ENCODE measurements around the gene TLL2. TPM values are rescaled to one million over a fixed set of nuclear protein-coding genes. Genes with fewer than 3 reads are reported as not detected.

Gene TLL2
- total RNA-seq, 4 donors from 2014 or later: 0.40 to 0.62 TPM; not detected in 2

DNA sequence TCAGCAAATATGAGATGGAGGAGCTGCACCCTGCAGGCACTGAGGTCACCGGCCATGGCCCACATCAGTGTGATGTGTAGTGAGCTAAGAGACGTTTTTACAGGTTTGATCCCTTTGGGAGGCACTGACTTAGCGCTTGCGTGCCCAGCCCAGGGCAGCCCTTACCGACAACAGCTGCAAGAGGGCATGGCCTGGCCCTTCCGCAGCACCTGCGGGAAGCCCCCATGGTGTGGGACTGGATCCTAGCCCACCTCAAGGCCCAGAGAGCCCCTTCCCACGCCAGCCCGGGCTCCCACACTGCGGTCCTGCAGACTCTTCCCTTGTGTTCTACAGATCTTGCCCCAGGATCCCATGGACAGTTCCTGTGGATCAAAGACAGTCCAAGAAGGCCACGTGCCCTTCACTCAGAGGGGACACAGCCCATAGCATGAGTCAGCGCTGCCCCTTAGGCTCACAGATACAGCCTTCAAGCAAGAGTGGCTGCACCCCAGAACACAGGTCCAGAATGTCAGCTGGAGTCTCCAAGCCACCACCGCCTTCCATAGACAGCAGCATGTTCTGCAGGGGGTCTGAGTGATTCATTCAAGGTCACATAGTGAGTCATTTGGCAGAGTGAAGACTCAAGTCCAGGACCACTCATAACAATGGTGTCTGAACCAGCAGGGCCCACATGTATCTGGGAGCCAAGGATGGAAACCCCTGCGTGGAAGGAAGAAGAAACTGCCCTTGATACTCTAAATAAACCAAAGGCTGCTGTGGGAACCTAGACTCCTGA lies 25.4 kb downstream of the TLL2 start:
- 57% methylated on average over 1 of the region's 14 CpGs; no CpG with 5 or more reads in 1 of the 2 donors for WGBS, 2 donors
- intact Hi-C loops (cut with DNase I): no loop called here

GRCh38 chr10:96482815-96483588 lies 30.7 kb downstream of the TLL2 start:
- H3K4me3 ChIP-seq: no peak overlapping the region
- 66 to 83% methylated on average over 4 of the region's 4 CpGs for WGBS, 2 donors
- TF ChIP-seq, protein P1, sequence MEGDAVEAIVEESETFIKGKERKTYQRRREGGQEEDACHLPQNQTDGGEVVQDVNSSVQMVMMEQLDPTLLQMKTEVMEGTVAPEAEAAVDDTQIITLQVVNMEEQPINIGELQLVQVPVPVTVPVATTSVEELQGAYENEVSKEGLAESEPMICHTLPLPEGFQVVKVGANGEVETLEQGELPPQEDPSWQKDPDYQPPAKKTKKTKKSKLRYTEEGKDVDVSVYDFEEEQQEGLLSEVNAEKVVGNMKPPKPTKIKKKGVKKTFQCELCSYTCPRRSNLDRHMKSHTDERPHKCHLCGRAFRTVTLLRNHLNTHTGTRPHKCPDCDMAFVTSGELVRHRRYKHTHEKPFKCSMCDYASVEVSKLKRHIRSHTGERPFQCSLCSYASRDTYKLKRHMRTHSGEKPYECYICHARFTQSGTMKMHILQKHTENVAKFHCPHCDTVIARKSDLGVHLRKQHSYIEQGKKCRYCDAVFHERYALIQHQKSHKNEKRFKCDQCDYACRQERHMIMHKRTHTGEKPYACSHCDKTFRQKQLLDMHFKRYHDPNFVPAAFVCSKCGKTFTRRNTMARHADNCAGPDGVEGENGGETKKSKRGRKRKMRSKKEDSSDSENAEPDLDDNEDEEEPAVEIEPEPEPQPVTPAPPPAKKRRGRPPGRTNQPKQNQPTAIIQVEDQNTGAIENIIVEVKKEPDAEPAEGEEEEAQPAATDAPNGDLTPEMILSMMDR (IDR thresholded peaks at IDR 0.05): no peak
- TF ChIP-seq POLR2A (IDR thresholded peaks at IDR 0.05): no peak
- H3K27me3 ChIP-seq: peaks cover 0 to 54% (median 0%) of the 10 kb centered on the region in 4 donors
- intact Hi-C loops (cut with DNase I): no loop called here
- no peaks in the 10 kb centered on the region for H3K36me3 ChIP-seq
- no peak for DNase-seq
- H3K27ac ChIP-seq: no peak overlapping the region
- H3K9me3 ChIP-seq: no peaks in the 10 kb centered on the region
- H3K4me1 ChIP-seq: no peaks in the 10 kb centered on the region

More for the DNA sequence above, 25.4 kb downstream of the TLL2 start:
- no peak overlapping the region for H3K4me3 ChIP-seq
- H3K27me3 ChIP-seq: peaks cover 0 to 43% (median 0%) of the 10 kb centered on the region in 4 donors
- DNase-seq: no peak
- no peak for TF ChIP-seq POLR2A (IDR thresholded peaks at IDR 0.05)
- TF ChIP-seq, protein P1 (IDR thresholded peaks at IDR 0.05): no peak
- no peak overlapping the region for H3K27ac ChIP-seq
- H3K36me3 ChIP-seq: no peaks in the 10 kb centered on the region
- no peaks in the 10 kb centered on the region for H3K9me3 ChIP-seq
- H3K4me1 ChIP-seq: no peaks in the 10 kb centered on the region

DNA sequence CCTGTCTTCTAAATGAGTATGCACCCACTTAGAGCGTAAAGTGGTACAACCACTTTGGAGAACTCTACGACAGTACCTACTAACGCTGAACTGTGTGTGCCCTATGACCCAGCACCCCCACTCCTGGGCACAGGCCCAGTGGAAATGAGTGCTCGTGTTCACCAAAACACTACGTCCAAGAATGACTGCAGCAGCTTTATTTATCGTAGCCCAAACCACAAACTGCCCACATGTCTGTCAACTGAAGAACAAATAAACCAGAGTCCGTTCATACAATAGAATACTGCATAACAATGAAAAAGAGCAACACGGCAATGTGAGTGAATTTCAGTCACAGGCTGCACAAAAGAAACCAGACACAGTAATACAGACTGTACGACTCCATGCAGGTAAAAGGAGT lies 35.4 kb downstream of the TLL2 start:
- intact Hi-C loops (cut with DNase I): no loop called here
- Histone ChIP-seq H3K36me3 (no peaks in the 10 kb centered on the region), H3K4me1 (no peaks in the 10 kb centered on the region), H3K4me3 (no peak overlapping the region), H3K9me3 (no peaks in the 10 kb centered on the region), H3K27ac (no peak overlapping the region), H3K27me3 (peaks cover 0 to 56% (median 0%) of the 10 kb centered on the region in 4 donors)
- 70 to 71% methylated on average over 9 of the region's 9 CpGs for WGBS, 2 donors
- no peak for DNase-seq
- TF ChIP-seq POLR2A (IDR thresholded peaks at IDR 0.05): no peak
- TF ChIP-seq, protein P1 (IDR thresholded peaks at IDR 0.05): no peak

DNA sequence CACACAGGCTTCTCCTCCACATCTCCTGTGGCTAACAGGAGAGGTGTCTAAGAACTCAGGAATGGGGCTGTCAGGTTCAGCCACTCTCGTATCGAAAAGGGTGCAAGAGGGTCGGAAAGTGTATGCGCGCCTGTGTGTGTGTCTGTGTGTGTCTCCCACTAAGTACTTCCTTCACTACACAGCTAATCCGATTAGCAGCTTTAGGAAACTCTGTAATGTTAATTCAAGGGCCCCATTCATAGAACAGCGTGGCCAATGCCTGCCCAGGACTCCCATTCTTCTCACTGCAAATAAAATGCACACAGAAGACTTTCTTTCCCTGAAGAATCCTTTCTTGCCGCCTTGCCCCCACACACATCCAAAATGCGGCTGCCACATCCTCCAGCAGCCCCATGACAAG lies 39.9 kb downstream of the TLL2 start:
- intact Hi-C loops (cut with DNase I): no loop called here
- Histone ChIP-seq H3K27ac (no peak overlapping the region), H3K4me3 (no peak overlapping the region), H3K27me3 (peaks cover 0 to 72% (median 0%) of the 10 kb centered on the region in 4 donors), H3K36me3 (no peaks in the 10 kb centered on the region), H3K9me3 (no peaks in the 10 kb centered on the region), H3K4me1 (no peaks in the 10 kb centered on the region)
- no peak for DNase-seq
- 82 to 84% methylated on average over 9 of the region's 9 CpGs for WGBS, 2 donors
- TF ChIP-seq, protein P1 (IDR thresholded peaks at IDR 0.05): no peak
- no peak for TF ChIP-seq POLR2A (IDR thresholded peaks at IDR 0.05)

Measured in esophagus squamous epithelium (tissue), 5 donors.